Measurements from ENCODE around the gene PLIN1. TPM values are rescaled to one million over a fixed set of nuclear protein-coding genes. Genes with fewer than 3 reads are reported as not detected.

Gene PLIN1
- total RNA-seq, 1 experiment from 2014 or later = 0.35 TPM

GRCh38 chr15:89623165-89623564 is 56.0 kb downstream of the PLIN1 start:
- no peak overlapping the region for H3K27ac Mint-ChIP-seq (ENCODE audit: unreplicated experiment)
- peaks cover 66% of the 10 kb centered on the region for H3K36me3 Mint-ChIP-seq (ENCODE audit: insufficient read depth, unreplicated experiment)
- TF ChIP-seq CTCF (IDR thresholded peaks at IDR 0.05; ENCODE audit: unreplicated experiment) = no peak
- no peaks in the 10 kb centered on the region for H3K4me1 Mint-ChIP-seq (ENCODE audit: low read depth, unreplicated experiment)
- CTCF ChIA-PET = no interaction called here
- no peak for DNase-seq
- no peak overlapping the region for H3K4me3 Mint-ChIP-seq (ENCODE audit: low read depth, unreplicated experiment)
- intact Hi-C loops (cut with micrococcal nuclease; ENCODE audit: unreplicated experiment) = no loop called here
- BruUV-seq (replicated peaks) = no TSS peak
- no peaks in the 10 kb centered on the region for H3K9me3 Mint-ChIP-seq (ENCODE audit: low read depth, unreplicated experiment)
- H3K27me3 Mint-ChIP-seq (ENCODE audit: unreplicated experiment) = no peaks in the 10 kb centered on the region

DNA sequence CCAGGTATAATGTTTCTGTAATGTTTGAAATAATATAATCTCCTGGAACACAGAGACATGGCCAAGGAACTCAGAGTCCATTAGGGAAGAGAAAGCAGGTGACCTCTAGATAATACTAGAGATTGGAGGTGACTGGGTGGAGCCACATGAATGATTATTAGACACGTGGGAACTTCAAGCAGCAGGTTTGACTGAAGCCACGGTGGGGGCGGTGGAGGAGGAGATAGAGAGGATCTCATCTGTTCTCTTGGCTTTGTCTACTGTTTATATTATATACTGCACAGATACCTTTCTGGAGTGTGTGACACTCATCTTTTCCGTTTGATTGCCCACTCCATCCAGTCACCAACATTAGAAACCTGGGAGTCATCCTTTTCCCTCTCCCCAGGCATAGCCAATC is 57.6 kb downstream of the PLIN1 start:
- Mint-ChIP-seq H3K9me3 (ENCODE audit: low read depth, unreplicated experiment) (no peaks in the 10 kb centered on the region), H3K36me3 (ENCODE audit: insufficient read depth, unreplicated experiment) (peaks cover 70% of the 10 kb centered on the region), H3K27ac (ENCODE audit: unreplicated experiment) (no peak overlapping the region), H3K4me3 (ENCODE audit: low read depth, unreplicated experiment) (no peak overlapping the region), H3K27me3 (ENCODE audit: unreplicated experiment) (no peaks in the 10 kb centered on the region), H3K4me1 (ENCODE audit: low read depth, unreplicated experiment) (no peaks in the 10 kb centered on the region)
- intact Hi-C loops (cut with micrococcal nuclease; ENCODE audit: unreplicated experiment) = no loop called here
- TF ChIP-seq CTCF (IDR thresholded peaks at IDR 0.05; ENCODE audit: unreplicated experiment) = no peak
- DNase-seq = no peak
- no TSS peak for BruUV-seq (replicated peaks)
- CTCF ChIA-PET = no interaction called here

GRCh38 chr15:89616228-89616627 is 62.9 kb downstream of the PLIN1 start:
- no peak for DNase-seq
- no peak overlapping the region for H3K4me3 Mint-ChIP-seq (ENCODE audit: low read depth, unreplicated experiment)
- H3K9me3 Mint-ChIP-seq (ENCODE audit: low read depth, unreplicated experiment) = no peaks in the 10 kb centered on the region
- H3K27me3 Mint-ChIP-seq (ENCODE audit: unreplicated experiment) = no peaks in the 10 kb centered on the region
- intact Hi-C loops (cut with micrococcal nuclease; ENCODE audit: unreplicated experiment) = no loop called here
- H3K4me1 Mint-ChIP-seq (ENCODE audit: low read depth, unreplicated experiment) = no peaks in the 10 kb centered on the region
- CTCF ChIA-PET = no interaction called here
- TF ChIP-seq CTCF (IDR thresholded peaks at IDR 0.05; ENCODE audit: unreplicated experiment) = no peak
- H3K27ac Mint-ChIP-seq (ENCODE audit: unreplicated experiment) = no peak overlapping the region
- peaks cover 60% of the 10 kb centered on the region for H3K36me3 Mint-ChIP-seq (ENCODE audit: insufficient read depth, unreplicated experiment)
- BruUV-seq (replicated peaks) = no TSS peak

DNA sequence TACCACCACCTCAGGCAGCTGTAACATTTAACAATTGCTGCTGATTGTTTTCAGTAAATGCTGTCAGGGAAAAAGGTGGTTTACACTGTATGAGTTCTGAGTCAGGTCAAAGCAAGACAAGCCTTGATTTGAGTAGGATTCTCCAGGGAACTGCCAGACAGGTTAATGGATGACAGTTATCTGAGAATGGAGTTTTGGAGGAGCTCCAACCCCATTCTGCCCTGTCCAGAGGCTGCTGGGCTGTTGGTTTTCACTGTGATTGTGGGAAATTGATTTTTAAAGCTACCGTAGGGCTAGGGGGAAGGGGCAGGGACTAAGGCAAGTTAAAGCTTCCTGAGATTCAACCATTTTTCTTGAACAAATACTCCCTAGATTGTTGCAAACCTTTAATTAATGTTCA is 64.0 kb downstream of the PLIN1 start:
- intact Hi-C loops (cut with micrococcal nuclease; ENCODE audit: unreplicated experiment) = no loop called here
- no peaks in the 10 kb centered on the region for H3K9me3 Mint-ChIP-seq (ENCODE audit: low read depth, unreplicated experiment)
- H3K4me3 Mint-ChIP-seq (ENCODE audit: low read depth, unreplicated experiment) = no peak overlapping the region
- H3K36me3 Mint-ChIP-seq (ENCODE audit: insufficient read depth, unreplicated experiment) = peaks cover 63% of the 10 kb centered on the region
- TF ChIP-seq CTCF (IDR thresholded peaks at IDR 0.05; ENCODE audit: unreplicated experiment) = no peak
- H3K27me3 Mint-ChIP-seq (ENCODE audit: unreplicated experiment) = no peaks in the 10 kb centered on the region
- H3K27ac Mint-ChIP-seq (ENCODE audit: unreplicated experiment) = no peak overlapping the region
- BruUV-seq (replicated peaks) = no TSS peak
- no peaks in the 10 kb centered on the region for H3K4me1 Mint-ChIP-seq (ENCODE audit: low read depth, unreplicated experiment)
- DNase-seq = no peak
- CTCF ChIA-PET = no interaction called here

Other genes starting within 250 kb of the PLIN1 start
- gene RHCG, start 182.8 kb downstream of the PLIN1 start, total RNA-seq (2022) = 0.59 and 1.1 TPM in 2 replicates
- gene TICRR, start 103.9 kb downstream of the PLIN1 start, total RNA-seq (2022) = 41.7 and 45.2 TPM in 2 replicates
- 1.4 and 1.7 TPM in 2 replicates for gene KIF7, start 23.9 kb downstream of the PLIN1 start, total RNA-seq (2022)
- gene PEX11A, start 11.4 kb upstream of the PLIN1 start, total RNA-seq (2022) = 6.7 and 8.0 TPM in 2 replicates
- not detected in 2 replicates for gene WDR93, start 11.4 kb upstream of the PLIN1 start, total RNA-seq (2022)
- gene MESP1, start 71.9 kb upstream of the PLIN1 start, total RNA-seq (2022) = 5.3 and 5.9 TPM in 2 replicates
- not detected in 2 replicates for gene MESP2, start 97.0 kb upstream of the PLIN1 start, total RNA-seq (2022)
- 0.68 and 1.8 TPM in 2 replicates for gene ANPEP, start 135.5 kb upstream of the PLIN1 start, total RNA-seq (2022)
- 46.2 and 51.9 TPM in 2 replicates for gene AP3S2, start 214.6 kb upstream of the PLIN1 start, total RNA-seq (2022)
- 19.1 and 20.1 TPM in 2 replicates for gene ARPIN, start 233.6 kb upstream of the PLIN1 start, total RNA-seq (2022)

Measured in Calu3 (cell line).